Activated T-helper 17 cell treated with anti-CD3 and anti-CD28 coated beads, Interleukin-2, amount 50 U/mL, for 72 hours (primary cell): ENCODE data around the gene DAPK1. TPM values are rescaled to one million over a fixed set of nuclear protein-coding genes. Genes with fewer than 3 reads are reported as not detected.
A peak's percentile ranks its signal among the peaks of the same experiment; 100 is the strongest.
"Not testable (repeated sequence)": the region's sequence is repeated elsewhere in the genome, so short reads cannot be mapped to it uniquely, and the experiment has no call there.

Source experiments
- ATAC-seq: fragments of 150-1000 bp; cut with Tn5 transposase; replicated peaks from 2 replicates; pipeline ENCODE4 v1.10.0; 2021; ENCODE audit warnings: mild to moderate bottlenecking, moderate library complexity
- H3K27ac Mint-ChIP-seq: one replicate; pipeline ENCODE4 v1.8.0; 2022; ENCODE audit warnings: mixed read lengths
- H3K27me3 Mint-ChIP-seq: one replicate; pipeline ENCODE4 v1.8.0; 2022; ENCODE audit warnings: mixed read lengths
- H3K36me3 Mint-ChIP-seq: one replicate; pipeline ENCODE4 v1.8.0; 2022; ENCODE audit warnings: low read depth, mild to moderate bottlenecking, mixed read lengths
- H3K4me1 Mint-ChIP-seq: one replicate; pipeline ENCODE4 v1.8.0; 2022; ENCODE audit warnings: mixed read lengths
- H3K4me3 Mint-ChIP-seq: one replicate; pipeline ENCODE4 v1.8.0; 2022; ENCODE audit warnings: mild to moderate bottlenecking, mixed read lengths
- H3K9me3 Mint-ChIP-seq: one replicate; pipeline ENCODE4 v1.8.0; 2022; ENCODE audit warnings: mixed read lengths
- total RNA-seq, 2 donors: library from RNA; stranded (reverse); gene quantifications; one replicate each; pipeline ENCODE4 v1.2.3, GENCODE V29; 2022

DAPK1 gene
- total RNA-seq, 2 donors from 2014 or later, result 1.5 to 2.0 TPM

DNA sequence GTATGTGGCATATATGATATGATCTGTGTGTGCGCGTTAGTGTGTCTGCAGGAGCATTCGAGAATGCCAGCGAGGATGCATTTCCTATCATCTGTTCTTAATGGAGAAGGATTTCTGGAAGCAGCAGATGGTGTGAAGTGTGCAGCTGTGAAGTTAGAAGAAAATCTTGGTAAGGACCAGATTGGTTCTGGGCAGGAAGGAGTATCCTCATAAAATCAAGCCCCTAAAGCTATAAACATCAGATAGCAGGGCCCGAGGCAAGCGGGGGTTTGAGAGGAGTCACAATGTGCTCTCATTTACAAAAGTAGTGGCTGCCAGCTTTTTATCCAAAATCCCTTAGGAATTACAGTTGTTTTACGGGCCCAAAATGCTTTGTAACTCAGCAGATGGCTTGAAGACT, 40.0 kb downstream of the DAPK1 start:
- ATAC-seq, result no peak
- Mint-ChIP-seq H3K36me3 (no peaks in the 10 kb centered on the region), H3K4me1 (peaks cover 7% of the 10 kb centered on the region), H3K9me3 (no peaks in the 10 kb centered on the region), H3K4me3 (no peak overlapping the region), H3K27ac (no peak overlapping the region), H3K27me3 (no peaks in the 10 kb centered on the region)

DNA sequence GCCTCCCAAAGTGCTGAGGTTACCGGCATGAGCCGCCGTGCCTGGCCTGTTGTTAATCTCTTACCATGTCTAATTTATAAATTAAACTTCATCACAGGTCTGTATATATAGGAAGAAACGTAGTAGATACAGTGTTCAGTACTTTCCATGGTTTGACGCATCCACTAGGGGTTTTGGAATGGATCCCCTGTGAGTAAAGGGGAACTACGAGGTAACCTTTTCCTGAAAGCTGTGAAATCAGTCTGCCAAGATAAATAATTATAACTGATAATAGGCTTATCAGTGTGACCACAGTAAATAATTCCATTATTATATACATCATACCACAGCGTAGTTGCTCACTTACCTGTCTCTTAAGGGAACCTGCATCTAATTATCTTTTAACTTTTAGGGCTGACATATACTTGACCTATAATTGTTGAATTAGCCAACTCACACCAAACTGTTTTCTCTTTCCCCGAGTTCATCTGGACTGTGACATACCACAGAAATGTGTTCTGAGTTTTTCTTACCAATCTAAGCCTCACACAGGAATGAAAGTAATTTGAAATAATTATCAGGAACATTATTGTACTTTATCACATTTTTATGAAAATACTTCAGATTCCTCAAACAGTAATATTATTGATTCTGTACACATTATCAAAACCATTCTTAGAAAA, 42.9 kb downstream of the DAPK1 start:
- H3K4me1 Mint-ChIP-seq, result peaks cover 6% of the 10 kb centered on the region
- H3K27me3 Mint-ChIP-seq, result peaks cover 3% of the 10 kb centered on the region
- no peak for ATAC-seq
- H3K9me3 Mint-ChIP-seq, result no peaks in the 10 kb centered on the region
- H3K36me3 Mint-ChIP-seq, result no peaks in the 10 kb centered on the region
- H3K4me3 Mint-ChIP-seq, result no peak overlapping the region
- no peak overlapping the region for H3K27ac Mint-ChIP-seq

DNA sequence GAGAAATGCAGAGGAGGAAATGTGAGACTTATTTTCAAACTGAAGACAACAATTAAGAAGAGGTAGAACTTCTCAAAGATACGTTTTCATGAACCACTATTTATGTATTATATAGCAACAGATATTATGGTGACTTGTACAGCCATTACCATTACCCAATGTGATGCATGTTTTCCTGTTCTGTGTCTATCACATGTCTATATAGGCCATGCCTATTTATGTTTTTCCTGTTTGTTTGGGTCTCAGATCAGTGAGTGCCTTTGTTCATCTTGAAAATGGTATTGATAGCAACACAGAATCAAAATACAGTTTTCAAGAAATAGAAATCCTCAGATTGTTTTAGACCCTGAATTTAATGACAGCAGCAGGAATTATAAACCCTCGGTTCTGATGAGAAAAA, 44.0 kb downstream of the DAPK1 start:
- Mint-ChIP-seq H3K27me3 (peaks cover 7% of the 10 kb centered on the region), H3K27ac (no peak overlapping the region), H3K4me1 (no peaks in the 10 kb centered on the region), H3K9me3 (no peaks in the 10 kb centered on the region), H3K4me3 (no peak overlapping the region), H3K36me3 (no peaks in the 10 kb centered on the region)
- ATAC-seq, result no peak

DNA sequence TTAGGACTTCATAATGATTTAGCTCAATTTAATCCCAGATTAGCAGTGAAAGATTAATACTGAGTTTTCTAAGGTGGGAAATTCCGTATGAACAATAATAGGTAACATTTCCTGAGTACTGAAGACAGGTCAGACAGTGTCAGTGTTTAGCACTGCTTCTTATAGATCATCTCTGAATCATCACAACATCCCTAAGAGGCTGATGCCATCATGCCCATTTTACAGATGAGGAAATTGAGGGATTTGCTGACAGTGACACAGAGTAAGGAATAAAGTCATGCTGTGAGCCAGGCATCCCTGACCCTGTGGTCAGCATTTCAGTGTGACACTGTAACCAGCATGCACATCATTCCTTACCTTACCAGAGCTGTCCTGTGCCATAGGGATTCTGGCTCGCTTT, 44.5 kb downstream of the DAPK1 start:
- H3K4me1 Mint-ChIP-seq, result no peaks in the 10 kb centered on the region
- no peaks in the 10 kb centered on the region for H3K36me3 Mint-ChIP-seq
- H3K27ac Mint-ChIP-seq, result no peak overlapping the region
- no peaks in the 10 kb centered on the region for H3K9me3 Mint-ChIP-seq
- peaks cover 7% of the 10 kb centered on the region for H3K27me3 Mint-ChIP-seq
- peak; percentile 40 for ATAC-seq
- H3K4me3 Mint-ChIP-seq, result no peak overlapping the region

DNA sequence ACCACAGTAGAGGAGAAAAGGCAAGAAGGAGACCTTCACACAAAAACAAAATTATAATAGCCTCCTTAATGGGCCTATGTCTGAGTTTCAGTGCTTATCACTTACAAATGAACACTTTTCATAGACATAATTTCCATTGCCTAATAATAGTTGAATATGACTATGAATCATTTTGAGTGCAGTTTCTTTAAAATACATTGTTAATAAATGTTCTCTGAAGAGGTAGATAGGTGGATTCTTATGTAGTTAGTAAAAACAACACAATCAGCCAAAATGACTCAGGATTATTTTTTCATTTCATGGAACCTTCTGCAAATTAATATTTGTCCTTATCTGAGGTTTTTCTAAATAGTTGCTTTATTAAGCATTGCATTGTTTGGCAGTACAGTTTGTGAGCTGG, 45.6 kb downstream of the DAPK1 start:
- no peaks in the 10 kb centered on the region for H3K36me3 Mint-ChIP-seq
- no peak for ATAC-seq
- no peak overlapping the region for H3K27ac Mint-ChIP-seq
- no peaks in the 10 kb centered on the region for H3K4me1 Mint-ChIP-seq
- H3K4me3 Mint-ChIP-seq, result no peak overlapping the region
- no peaks in the 10 kb centered on the region for H3K9me3 Mint-ChIP-seq
- peaks cover 11% of the 10 kb centered on the region for H3K27me3 Mint-ChIP-seq

DNA sequence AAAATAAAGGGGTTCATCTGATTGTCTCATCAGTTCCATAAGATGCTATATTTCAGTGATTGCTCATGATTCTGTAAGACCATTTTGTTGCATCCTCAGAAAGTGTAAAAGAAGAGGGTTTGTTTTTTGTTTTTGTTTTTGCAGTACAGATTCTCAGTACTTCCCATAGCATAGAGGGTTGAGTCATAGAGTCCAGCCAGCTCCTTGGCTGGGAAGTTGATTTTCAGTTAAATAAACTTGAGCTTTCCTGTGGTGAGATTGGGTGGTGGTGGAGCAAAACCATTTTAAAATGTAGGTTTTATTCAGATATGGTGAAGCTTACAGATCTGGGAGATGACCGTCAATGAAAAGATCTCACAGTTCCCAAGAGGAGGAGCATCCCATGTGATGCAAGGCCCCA, 48.2 kb downstream of the DAPK1 start:
- Mint-ChIP-seq H3K27me3 (peaks cover 18% of the 10 kb centered on the region), H3K36me3 (no peaks in the 10 kb centered on the region), H3K27ac (no peak overlapping the region), H3K4me1 (no peaks in the 10 kb centered on the region), H3K9me3 (no peaks in the 10 kb centered on the region), H3K4me3 (no peak overlapping the region)
- ATAC-seq, result no peak

DNA sequence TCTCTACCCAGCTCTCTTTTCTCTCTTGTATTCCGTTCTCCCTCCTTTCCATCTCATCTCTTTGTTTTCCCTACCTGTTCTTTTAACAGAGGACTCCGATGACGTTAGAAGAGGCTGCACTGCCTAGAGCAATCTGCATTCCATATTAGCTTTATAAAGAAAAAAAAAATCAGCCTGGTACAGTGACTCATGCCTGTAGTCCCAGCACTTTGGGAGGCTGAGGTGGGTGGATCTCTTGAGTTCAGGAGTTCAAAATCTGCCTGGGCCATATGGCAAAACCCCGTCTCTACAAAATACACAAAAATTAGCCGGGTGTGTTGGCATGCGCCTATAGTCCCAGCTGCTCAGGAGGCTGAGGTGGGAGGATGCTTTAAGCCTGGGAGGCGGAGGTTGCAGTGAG, 49.0 kb downstream of the DAPK1 start:
- ATAC-seq, result no peak
- H3K9me3 Mint-ChIP-seq, result no peaks in the 10 kb centered on the region
- H3K27ac Mint-ChIP-seq, result no peak overlapping the region
- no peaks in the 10 kb centered on the region for H3K36me3 Mint-ChIP-seq
- peaks cover 18% of the 10 kb centered on the region for H3K27me3 Mint-ChIP-seq
- no peak overlapping the region for H3K4me3 Mint-ChIP-seq
- no peaks in the 10 kb centered on the region for H3K4me1 Mint-ChIP-seq

DNA sequence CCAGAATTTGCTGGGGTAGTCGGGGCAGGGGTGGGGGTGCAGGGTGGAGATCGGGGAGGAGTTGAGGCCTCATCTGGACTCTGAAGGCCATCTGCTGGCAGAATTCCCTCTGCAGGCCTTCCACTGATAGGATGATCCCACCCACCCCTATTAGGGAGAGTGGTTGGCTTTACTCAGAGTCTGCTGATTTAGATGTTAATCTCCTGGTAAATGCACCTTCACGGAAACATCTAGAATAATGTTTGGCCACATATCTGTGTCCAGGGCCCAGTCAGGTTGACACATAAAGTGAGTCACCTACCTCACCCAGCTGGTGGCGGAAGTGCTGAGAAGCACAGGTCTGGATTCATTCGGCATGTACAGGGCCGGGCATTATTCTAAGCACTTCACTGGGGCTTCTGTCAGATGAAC, 50.0 kb downstream of the DAPK1 start:
- Mint-ChIP-seq H3K4me1 (no peaks in the 10 kb centered on the region), H3K36me3 (no peaks in the 10 kb centered on the region), H3K9me3 (no peaks in the 10 kb centered on the region), H3K27ac (no peak overlapping the region), H3K27me3 (peaks cover 18% of the 10 kb centered on the region), H3K4me3 (no peak overlapping the region)
- ATAC-seq, result no peak

DNA sequence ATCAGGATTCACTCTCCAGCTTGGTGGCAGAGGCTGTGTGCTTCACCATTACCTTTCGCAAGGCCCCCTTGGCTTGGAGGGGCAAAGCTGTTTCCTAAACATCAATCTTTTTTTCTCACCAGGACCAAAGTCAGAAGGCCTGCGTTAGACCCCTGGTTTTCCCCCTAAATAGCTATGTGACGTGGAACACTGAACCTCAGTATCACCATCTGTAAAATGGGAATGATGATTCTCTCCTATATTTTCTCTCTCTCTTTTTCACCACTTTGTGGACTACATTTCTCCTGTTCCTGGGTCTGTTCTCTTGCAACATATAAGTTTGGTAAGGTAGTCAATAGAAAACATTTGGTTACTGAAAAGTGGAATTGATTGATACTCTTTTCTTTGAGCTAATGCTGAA, 50.5 kb downstream of the DAPK1 start:
- no peaks in the 10 kb centered on the region for H3K36me3 Mint-ChIP-seq
- no peak for ATAC-seq
- H3K4me3 Mint-ChIP-seq, result no peak overlapping the region
- no peaks in the 10 kb centered on the region for H3K4me1 Mint-ChIP-seq
- H3K27ac Mint-ChIP-seq, result no peak overlapping the region
- no peaks in the 10 kb centered on the region for H3K9me3 Mint-ChIP-seq
- H3K27me3 Mint-ChIP-seq, result peaks cover 18% of the 10 kb centered on the region

DNA sequence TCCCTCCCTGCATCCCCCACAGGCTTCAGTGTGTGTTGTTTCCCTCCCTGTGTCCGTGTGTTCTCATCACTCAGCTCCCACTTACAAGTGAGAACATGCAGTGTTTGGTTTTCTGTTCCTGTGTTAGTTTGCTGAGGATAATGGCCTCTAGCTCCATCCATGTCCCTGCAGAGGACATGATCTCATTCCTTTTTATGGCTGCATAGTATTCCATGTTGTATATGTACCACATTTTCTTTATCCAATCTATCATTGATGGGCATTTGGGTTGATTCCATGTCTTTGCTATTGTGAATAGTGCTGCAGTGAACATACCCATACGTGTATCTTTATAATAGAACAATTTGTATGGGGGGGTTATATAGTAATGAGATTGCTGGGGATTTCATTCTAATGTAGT, 51.4 kb downstream of the DAPK1 start:
- peaks cover 18% of the 10 kb centered on the region for H3K27me3 Mint-ChIP-seq
- not testable (repeated sequence) for ATAC-seq, H3K27ac Mint-ChIP-seq, H3K4me3 Mint-ChIP-seq, H3K36me3 Mint-ChIP-seq, H3K4me1 Mint-ChIP-seq, H3K9me3 Mint-ChIP-seq

DNA sequence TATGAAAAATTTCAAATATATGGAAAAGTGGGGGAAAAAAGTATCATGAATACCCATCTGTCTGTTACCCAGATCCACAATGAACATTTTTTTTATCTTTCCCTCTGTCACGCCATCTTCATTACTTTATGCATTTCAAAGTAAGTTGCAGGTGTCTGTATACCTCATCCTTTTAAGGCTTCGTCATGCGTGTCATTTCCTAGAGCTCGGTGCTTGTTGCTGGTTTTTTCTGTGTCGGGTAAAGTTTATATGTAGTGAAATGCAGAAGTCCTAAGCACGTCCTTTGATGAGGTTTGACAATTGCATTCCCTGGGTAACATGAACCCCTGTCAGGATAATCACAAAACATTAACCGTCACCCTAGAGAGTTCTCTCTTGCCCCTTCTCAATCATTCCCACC, 52.1 kb downstream of the DAPK1 start:
- no peaks in the 10 kb centered on the region for H3K36me3 Mint-ChIP-seq
- H3K27me3 Mint-ChIP-seq, result peaks cover 18% of the 10 kb centered on the region
- ATAC-seq, result no peak
- no peaks in the 10 kb centered on the region for H3K9me3 Mint-ChIP-seq
- no peak overlapping the region for H3K27ac Mint-ChIP-seq
- H3K4me3 Mint-ChIP-seq, result no peak overlapping the region
- no peaks in the 10 kb centered on the region for H3K4me1 Mint-ChIP-seq

DNA sequence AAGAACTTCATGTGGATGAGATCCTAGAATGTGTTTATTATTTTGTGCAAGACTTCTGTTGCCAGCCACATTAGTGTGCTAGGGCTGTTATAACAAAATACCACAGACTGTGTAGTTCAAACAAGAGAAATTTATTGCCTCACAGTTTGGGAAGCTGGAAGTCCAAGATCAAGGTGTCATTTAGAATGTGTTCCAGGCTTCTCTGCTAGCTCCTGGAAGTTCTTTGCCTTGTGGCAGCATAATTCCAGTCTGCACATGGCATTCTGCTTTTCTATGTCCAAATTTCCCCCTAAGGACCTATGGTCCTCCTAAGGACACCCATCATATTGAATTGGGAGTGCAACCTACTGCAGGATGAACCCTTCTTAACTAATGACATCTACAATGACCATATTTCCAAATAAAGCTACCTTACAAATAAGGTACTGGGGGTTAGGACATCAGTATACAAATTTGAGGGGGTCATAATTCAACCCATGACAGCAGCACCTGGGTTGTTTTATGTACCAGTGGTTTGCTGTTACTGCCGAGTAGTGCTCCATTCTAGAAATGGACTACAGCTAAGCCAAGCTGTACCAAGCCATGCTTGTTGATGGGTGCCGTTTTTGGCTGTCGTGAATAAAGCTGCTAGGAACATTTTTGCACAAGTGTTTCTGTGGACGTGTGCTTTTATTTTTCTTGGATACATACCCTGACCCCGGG, 52.7 kb downstream of the DAPK1 start:
- H3K4me3 Mint-ChIP-seq, result no peak overlapping the region
- no peak overlapping the region for H3K27ac Mint-ChIP-seq
- peaks cover 15% of the 10 kb centered on the region for H3K27me3 Mint-ChIP-seq
- H3K4me1 Mint-ChIP-seq, result no peaks in the 10 kb centered on the region
- no peak for ATAC-seq
- H3K36me3 Mint-ChIP-seq, result no peaks in the 10 kb centered on the region
- H3K9me3 Mint-ChIP-seq, result no peaks in the 10 kb centered on the region

DNA sequence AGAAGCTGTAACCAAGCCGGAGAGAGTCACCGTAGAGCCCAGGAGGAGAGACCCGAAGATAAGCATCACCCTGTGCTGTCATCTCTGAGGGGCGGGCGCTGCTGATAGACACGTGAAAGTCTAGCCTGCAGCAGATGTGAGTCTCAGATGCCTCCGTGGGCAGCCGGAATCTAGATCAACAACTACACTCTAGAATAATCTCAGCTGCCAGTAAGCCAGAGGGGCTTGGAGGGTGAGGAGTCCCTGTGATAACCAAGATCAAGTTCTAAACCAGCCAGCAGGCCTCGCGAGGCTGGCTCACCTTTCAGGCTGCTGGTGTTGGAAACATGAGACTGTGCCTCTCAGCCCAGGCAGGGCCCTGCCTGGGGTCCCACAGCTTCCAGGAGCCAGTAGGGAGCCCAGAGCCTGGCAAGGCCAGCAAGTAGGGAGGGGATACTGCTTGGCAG, 54.1 kb downstream of the DAPK1 start:
- H3K4me1 Mint-ChIP-seq, result no peaks in the 10 kb centered on the region
- H3K9me3 Mint-ChIP-seq, result no peaks in the 10 kb centered on the region
- no peak for ATAC-seq
- no peaks in the 10 kb centered on the region for H3K36me3 Mint-ChIP-seq
- H3K4me3 Mint-ChIP-seq, result no peak overlapping the region
- H3K27ac Mint-ChIP-seq, result no peak overlapping the region
- H3K27me3 Mint-ChIP-seq, result peaks cover 21% of the 10 kb centered on the region

DNA sequence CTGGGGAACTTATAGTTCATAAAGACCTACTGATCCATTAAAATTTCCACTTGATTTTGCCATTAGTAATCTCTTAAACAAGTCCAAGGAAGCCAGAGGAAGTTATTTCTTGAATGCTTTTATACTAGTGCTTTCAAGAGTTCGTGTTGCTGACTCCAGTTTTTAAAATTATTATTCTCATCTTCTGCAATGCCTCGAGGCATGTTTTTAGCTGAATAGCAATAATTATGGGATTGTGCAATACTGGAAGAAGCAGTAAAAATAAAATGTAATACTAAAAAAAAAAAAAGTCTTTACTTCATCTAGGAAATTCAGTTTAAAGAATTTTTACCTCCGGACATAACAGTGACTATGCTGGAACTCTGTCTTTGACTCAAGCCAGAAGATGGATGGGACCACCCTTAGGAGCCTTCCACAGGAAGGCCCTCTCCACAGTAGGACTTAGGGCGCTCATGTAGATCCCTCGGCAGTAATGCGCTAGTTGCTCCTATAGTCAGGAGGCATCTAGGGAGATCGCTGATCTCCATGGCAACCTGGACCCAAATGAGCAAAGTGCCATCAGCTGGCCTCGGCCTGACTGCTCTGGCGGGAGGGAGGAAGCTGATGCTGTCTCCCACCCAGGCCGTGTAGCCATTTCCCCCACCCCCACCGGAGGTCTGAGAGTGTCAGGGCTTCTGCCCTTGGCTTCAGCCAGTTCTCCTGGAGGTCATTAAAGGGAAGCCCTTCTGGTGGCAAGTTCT, 56.7 kb downstream of the DAPK1 start:
- no peaks in the 10 kb centered on the region for H3K4me1 Mint-ChIP-seq
- H3K27ac Mint-ChIP-seq, result no peak overlapping the region
- ATAC-seq, result no peak
- H3K36me3 Mint-ChIP-seq, result no peaks in the 10 kb centered on the region
- H3K4me3 Mint-ChIP-seq, result no peak overlapping the region
- peaks cover 21% of the 10 kb centered on the region for H3K27me3 Mint-ChIP-seq
- no peaks in the 10 kb centered on the region for H3K9me3 Mint-ChIP-seq

DNA sequence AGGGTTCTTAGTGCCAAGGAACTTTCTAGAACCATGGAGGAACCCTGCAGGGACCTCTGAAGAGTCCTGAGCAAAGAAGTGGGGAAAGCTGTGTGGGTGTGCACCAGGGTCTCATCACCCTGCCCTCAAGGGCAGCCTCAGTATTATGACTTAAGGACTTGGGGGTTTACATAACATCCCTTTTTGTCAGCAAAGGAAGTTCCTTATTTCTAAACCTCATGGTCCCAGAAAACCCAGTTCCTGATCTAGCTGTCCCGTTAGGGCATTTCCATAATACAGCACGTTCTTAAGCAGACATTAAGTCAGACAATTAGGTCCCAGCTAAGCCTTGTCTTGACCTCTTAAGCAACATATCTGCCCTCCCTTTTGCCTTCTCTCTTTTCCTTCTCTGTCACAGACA, 57.3 kb downstream of the DAPK1 start:
- H3K9me3 Mint-ChIP-seq, result no peaks in the 10 kb centered on the region
- ATAC-seq, result no peak
- H3K4me1 Mint-ChIP-seq, result no peaks in the 10 kb centered on the region
- no peak overlapping the region for H3K4me3 Mint-ChIP-seq
- H3K27me3 Mint-ChIP-seq, result peaks cover 16% of the 10 kb centered on the region
- H3K27ac Mint-ChIP-seq, result no peak overlapping the region
- no peaks in the 10 kb centered on the region for H3K36me3 Mint-ChIP-seq
